Stimulated activated CD8-positive, alpha-beta memory T cell treated with anti-CD3 and anti-CD28 coated beads, Interleukin-2, amount 100 ng/mL, for 48 hours (primary cell): ENCODE data around the gene RAPSN.

ENCODE experiments used
- DNase-seq, 2 donors: peaks; one replicate each; pipeline ENCODE4 v3.0.0-alpha.2; 2020; ENCODE audit warnings: low read depth in 2 of 2

The RAPSN gene

DNA sequence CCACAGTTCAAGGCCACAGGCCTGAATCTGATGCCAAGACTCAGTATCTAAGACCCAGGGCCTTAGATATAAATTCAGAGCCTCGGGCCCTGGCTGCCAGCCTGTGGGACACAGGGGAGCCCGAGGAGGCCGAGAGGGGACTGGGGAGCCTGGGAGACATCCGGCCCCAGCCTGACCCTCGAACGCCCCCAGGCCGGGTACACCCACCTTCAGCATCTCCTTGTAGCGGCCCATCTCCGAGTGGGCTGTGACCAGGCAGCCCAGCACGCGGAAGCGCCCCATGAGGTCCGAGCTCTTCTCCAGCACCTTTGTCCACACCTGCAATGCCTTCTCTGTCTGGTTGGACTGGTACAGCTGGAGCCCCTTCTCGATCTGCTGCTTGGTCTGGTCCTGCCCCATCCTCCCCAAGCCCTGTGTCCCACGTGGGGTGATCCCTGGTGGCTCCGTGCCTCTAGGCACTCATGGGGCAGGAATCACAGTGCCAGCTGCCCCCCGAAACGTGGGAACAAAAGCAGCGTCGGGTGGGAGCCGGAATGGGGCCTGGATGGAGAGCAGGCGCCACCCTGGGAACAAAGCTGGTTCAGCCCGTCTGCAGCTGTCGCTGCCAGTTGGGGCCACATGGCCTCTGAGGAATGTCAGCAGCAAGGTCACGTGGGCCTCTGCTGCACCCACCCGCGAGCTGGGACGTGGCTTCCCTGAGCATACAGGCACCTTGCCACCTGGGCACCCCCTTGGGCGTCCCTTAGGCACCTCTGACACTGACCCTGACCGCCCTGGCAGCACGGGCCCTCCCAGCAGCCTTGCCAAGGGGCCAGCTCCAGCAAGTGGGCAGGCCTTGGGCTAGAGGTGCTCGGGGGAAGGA, at the start of gene RAPSN:
TSS of gene RAPSN (minus strand) at position 571 of the 862 bp plus-strand sequence. CDS start at position 399, 172 bp downstream.
- no peak for DNase-seq

DNA sequence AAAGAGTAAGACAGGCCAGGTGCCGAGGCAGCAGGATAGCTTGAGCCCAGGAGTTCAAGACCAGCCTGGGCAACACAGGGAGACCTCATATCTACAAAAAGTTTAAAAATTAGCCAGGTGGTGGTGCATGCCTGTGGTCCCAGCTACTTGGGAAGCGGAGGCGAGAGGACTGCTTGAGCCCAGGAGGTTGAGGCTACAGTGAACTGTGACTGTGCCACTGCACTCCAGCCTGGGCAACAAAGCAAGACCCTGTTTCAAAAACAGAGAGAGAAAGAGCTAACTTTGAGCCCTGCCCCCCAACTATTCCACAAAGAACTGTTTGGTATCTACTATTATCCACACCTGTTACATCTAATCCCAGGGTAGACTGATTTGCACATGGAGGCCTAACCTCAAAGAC, 49.2 kb upstream of the RAPSN start:
- no peak for DNase-seq

DNA sequence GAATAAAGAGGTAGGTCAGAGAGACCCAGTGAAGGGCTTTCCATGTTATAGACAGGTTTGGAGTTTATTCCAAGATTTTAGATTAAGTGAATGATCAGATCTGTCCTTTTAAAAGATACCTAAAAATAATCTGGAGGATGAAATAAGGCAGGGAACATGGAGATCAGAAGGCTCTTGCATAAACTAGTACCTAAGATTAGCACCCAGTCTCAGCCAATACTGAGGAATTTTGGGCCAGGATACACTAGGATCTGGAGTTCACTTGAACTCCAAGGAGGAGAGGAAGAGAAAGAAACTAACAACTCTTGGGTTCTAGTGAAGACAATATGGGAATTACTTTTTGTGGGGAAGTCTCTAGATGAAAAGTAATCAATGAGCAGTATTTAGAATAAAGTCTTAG, 47.9 kb upstream of the RAPSN start:
- no peak for DNase-seq

DNA sequence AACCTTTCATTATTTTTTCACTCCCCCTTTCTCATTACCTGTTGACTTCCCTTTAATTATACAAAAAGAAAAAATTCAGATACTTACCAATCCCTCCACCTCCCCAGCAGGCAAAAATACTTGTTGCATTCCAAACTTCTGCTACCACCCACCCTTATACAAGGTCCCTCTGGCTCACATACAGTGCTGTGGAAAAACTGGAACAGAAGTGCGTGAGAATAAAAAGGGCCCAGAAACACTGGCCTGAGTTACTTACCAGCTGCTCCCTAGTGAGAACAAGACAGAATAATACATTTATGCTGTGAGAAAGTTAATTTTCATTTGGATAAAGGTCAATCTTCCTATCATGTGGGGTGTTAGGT, 46.9 kb upstream of the RAPSN start:
- DNase-seq, result no peak

DNA sequence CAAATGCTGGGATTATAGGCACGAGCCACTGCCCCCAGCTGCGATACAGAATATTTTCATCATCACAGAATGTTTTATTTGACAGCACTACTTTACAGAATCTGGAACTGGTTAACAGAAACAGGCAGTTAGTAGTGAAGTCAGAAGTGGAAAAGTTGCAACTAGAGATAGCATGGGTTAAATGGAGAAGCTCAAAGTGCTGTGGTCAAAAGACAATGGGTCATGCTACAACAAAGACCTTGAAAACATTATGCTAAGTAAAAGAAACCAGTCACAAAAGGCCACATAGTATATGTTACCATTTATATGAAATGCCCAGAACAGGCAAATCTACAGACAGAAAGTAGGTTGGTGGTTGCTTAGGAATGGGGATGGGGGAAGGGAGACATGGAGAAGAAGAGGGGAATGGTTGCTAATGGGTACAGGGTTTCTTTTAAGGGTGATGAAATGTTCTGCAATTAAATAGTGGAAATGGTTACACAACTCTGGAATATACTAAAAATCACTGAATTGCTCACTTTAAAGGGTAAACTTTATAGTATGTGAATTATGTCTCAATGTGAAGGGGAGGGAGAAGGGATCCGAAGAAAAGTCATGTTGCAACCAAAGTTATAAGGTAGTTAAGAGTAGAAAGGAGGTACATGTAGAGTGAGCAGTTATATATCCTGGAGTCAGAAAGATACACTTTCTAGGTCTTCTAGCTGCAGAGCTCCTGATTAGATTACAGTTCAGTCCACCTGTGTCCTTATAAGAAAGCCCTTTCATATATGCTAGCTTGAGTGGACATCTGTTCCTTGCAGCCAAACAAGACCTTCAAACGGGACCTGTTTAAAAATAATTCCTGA, 46.3 kb upstream of the RAPSN start:
- no peak for DNase-seq

DNA sequence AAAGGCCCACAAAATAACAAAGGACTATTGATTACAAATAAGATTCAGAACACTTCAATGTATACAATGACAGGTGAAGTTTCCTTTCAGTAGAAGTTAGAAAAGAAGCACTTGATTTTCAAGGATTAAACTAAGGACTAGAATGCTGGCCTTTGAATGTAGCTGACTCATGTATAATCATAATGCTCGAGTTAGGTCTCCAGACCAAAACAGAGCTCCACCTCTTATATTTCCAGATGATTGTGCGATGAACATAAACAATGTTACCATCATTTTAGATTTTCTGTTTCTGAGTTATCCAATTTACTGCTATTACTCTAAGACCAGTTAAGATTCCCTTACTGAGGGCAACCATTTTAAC, 40.4 kb upstream of the RAPSN start:
- no peak for DNase-seq

DNA sequence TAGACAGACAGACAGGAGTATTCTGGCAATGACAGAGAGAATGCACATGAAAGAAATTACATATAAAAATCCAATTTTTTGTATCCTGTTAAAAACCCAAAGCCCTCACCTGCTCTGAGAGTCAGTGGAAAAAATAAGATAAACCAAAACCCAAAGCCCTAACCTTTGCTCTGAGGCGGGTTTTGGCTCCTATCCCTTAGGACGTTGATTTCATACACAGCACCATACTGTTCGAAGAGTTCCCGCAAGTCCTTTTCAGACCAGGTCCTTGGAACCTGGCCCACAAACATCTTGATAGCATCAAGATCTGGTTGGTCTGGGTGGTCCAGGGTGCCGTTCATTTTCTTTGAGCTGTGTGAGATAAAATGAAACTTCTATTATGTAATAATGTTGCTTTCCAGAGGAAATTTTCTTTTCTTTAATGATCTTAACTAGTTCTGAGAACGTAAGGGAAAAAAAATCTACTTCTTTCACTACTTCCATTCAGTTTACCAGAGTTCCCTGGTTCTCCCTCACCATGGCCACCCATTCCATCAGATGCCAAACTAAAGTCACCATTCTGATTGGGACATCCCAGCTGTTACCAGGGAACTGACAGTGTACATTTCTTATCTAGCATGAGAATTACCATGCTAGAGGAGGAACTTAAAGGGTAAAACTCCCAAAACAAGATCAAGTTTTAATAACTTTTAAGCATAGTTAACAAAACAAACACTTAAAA, 39.9 kb upstream of the RAPSN start:
- no peak for DNase-seq

DNA sequence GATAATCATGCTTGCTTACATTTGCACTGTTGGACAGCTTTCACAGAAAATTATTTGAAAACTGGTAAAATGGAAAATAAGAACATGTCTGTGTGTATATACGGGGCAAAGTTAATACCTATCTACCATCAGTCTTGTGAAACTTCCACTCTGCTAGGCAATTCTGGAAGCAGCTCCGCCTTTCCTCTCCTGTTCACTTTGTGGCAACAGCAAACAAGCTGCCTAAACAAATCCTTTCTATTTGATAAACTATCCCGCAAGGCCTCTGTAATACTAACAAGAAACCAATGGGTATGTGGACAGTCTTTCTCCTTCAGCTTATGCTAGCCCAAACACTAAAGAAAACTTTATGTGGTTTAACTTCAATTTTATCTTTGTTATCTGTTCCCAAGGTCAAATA, 39.2 kb upstream of the RAPSN start:
- no peak for DNase-seq

DNA sequence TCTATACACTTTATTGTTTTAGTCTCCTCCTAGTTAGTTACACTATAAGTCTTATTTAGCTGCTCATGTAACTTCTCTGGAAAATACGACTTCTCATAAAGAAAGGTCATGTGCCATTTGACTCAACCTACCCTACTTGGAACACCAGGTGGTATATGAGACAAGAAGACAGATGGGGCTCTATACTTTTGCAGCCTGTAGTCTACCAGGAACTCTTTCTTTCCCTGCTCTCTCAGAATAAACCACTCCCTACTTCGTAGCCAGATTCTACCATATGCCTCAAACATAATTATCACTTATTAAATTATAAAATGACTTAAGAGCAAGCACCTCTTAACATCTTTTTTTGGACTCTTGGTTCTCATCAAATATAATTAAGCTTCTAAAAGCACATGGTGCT, 38.5 kb upstream of the RAPSN start:
- DNase-seq, result no peak

DNA sequence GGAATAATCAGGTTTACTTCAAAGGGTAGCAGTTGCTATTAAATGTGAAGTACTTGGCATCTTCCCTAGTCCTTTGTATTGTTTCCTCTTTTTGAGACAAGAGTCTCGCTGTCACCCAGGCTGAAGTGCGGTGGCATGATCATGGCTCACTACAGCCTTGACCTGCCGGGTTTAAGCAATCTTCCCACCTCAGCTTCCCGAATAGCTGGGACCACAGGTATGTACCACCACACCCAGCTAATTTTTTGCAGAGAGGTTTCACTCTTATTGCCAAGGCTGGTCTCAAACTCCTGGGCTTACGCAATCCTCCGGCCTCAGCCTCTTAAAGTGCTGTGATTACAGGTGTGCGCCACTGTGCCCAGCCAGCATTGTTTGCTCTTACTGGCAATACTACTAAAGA, 36.2 kb upstream of the RAPSN start:
- DNase-seq, result no peak

DNA sequence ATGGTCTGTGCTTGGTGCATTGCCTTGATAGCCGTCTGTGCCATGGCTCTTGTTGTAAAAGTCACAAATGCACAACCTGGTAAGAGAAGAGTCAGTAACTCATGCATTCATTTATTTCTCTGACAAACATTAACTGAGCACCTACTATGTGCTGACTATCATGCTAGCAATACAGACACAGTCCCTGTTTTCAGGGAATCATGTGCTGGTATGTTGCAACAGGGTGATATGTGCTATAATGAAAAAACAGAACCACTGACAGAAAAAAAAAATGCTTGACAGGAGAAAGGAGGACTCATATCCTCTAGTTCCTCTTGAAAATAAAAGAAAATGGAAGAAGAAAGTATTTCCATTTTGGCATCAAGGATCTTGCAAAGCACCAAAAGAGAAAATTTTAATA, 34.5 kb upstream of the RAPSN start:
- no peak for DNase-seq

DNA sequence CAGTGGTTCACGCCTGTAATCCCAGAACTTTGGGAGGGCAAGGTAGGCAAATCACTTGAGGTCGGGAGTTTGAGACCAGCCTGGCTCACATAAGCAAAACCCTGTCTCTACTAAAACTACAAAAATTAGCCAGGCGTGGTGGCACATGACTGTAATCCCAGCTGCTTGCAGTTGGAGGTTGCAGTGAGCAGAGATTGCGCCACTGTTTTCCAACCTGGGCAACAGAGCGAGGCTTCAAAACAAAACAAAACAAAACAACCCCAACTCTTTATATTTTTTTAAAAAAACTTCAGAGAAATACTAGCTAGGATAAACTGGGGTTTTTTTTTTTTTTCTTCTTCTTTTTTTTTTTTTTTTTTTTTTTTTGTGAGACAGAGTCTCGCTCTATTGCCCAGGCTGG, 31.8 kb upstream of the RAPSN start:
- no peak for DNase-seq

DNA sequence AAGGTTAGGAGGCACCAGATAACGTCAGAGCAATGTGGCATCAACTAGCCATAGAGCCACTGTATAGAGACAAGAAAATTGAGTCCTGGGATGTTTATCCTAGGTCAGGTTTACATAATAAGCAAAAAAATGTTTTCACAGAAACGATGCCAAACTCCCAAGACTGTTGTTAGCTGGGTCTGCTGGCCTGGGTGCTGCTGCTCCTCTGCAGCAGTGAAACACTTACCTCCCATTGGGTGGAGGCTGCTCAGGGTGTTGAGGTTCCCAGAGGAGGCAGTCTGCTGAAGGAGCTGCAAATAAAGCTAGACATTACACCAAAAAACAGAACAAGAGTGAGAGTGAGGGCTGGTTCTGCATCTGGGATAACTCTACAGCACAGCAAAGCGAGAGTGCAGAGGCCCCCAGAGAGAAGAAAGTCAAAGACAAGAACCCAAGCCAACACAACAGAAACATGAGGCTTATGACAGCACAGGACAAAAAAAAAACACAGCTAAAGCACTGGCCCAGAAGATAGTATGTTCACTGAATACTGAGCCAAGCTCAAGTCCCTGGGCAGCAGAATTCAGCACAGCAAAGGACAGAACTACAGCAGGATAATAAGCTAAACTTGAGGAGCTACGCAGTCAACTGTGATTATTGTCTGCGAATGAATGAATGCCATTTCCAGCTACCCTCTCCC, 29.9 kb upstream of the RAPSN start:
- DNase-seq, result no peak

DNA sequence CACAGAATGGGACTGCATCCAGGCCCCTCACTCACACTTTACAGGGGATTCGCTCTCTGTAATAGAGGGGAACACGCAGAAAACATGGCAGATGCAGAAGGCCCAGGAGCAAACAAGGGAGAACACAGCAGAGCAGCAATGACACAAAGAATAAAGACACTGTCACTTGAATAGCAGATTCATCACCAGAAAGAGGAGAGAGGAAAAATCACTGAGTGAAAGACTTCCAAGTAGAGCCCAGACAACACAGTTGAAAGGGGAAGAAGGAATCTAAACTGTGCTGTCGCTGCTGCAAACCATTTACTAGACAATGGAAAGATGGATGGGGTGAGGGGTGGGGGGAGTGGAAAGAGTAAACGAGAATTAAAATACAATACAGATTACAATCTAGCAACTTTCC, 28.8 kb upstream of the RAPSN start:
- no peak for DNase-seq

DNA sequence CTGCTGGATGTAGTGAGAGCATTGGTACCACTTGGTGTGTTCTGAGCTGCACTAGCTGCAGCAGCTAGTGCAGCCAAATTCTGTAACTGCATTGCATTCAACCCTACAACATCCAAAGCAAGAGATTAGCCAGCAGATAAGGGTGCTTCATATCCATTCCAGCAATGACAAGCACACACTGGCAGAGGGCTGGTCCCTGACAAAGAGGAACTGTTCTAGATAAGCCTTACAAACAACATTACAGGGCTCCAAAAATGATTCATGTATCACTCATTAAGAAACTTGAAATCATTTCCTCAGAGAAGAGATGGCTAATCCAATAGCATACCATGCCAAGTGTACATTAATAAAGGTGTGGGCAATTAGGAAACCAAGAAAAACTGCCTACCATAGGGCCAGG, 28.4 kb upstream of the RAPSN start:
- no peak for DNase-seq

DNA sequence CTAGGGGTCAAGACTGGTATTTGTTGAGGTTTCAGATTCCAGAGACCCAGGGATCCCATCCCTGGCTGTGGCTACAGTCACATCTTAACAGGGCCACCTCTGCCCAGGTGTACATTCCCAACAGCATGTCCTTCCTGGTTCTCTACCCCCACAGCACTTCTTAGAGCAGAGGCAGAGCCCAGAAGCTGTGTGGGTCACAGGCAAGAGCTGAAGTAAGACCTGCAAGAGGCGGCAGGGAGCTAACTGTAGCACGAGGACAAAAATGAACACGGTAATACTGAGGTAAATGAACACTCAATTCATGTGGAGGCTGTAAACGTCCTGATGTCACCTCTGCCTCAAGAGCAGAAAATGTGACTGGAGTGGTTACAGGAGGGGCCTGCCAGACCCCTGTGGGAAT, 21.7 kb upstream of the RAPSN start:
- no peak for DNase-seq

DNA sequence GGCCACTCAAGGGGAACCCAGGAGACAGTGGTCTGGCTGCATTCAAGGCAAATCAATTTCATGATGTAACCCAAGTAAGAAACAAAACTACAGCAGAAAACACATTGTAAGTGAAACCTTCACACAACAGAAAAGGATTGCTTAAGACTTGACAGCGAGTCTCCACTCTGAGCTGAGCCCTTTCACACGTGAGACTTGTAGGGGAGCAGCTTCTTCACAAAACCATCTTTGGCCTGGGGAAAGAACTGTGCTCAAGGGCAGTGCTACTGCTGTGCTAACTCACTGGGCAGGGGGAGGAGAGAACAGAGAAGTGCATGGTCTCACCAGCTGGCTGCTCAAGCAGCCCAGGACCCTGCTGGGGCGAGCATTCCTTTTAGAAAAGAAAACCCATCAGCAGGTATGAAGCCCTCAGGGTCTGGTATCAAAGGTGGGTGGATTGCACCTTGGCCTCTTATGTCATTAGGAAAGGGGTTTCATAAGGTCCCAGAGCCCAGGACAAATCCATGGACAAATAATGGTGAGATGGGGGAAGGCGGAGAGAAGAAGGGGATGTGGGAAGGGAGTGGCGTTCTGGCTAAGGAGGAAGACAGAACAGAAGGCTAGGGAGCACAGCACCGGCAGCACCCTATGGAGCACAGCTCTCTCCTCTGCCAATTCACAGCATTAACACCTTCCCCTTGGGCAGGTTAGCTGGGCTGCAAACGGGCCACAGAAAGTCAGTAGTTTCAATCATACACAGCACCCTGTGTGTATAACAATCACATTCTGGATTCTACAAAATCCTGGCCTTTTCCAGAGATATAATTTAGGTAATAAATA, 20.6 kb upstream of the RAPSN start:
- no peak for DNase-seq

DNA sequence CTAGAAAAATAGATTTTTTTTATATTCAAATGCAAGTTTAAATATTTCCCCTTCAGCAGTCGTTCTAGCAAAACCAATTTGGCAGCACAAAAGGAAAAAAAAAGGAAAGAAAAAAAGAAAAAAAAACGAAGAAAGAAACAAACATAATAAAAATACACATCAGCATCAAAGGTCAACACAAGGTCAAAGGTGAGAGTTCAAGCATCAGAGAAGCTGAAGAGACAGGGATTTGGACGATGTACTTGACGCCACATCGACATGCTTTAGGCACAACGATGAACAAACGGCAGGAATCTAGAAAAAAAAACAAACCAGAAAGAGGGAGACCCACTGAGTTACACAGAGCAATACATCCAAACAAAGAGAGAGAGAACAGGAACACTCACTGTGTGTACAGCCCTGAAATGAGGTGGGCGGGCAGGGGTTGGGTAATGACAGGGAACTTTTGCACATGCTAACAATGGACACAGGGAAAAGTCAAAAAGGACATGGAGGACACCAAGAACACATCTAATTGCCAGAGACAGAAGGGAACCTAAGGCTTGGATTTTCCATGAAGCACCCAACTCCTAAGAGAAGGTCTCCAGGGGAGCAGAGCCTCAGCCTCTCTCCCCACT, 19.8 kb upstream of the RAPSN start:
- no peak for DNase-seq

DNA sequence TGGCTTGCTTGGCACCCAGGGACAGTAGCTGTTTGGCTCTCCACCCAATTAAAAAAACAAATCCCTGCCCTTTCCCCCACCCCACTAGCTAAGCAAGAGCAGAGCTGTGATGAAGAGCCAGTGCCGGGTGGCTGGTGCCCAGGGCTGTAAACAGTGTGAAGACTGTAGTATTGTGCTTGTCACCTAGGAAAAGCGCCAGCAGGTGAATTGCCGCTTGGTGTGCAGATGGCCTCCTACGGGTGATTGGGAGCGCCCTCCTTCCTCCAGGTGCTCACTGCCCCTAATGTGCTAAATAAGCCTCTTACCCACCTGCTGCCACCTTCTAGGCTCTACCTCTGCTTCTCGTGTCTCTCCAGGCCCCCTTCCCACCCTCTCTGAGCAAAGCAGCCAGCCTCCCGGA, 18.4 kb upstream of the RAPSN start:
- DNase-seq, result no peak

DNA sequence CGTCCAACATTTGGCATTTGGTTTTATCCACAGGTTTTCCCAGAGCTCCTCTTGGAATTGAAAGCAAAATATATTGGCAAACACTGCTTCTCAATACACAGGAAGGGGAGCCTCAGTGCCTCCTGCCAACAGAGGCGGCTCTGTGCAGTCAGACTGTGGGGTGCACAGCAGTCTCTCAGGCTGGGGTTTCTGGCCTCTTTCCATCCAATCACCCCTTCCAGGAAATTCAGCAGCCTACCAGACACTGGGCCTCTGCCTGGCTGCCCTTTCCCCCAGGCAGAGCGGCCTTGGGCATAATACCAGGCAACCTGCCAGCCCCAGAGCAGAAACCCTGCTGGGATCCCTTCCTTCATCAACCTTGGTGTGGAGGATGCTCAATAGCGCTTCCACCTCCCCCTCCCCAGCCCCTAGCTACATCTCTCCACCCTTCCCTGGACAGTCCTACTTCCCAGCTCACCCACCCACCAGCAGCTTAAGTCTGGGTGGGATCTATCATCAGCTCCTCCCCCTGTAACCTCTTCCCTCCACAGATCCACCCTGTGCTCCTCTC, 17.8 kb upstream of the RAPSN start:
- DNase-seq, result no peak
